ENCODE data around the gene SERINC5. TPM values are rescaled to one million over a fixed set of nuclear protein-coding genes. Genes with fewer than 3 reads are reported as not detected.
"Not testable (repeated sequence)": the region's sequence is repeated elsewhere in the genome, so short reads cannot be mapped to it uniquely, and the experiment has no call there.

SERINC5 gene
- total and polyA plus RNA-seq, 5 experiments from 2014 or later, result 21.8 to 186 (median 30.6) TPM

- Mint-ChIP-seq H3K27ac (peak overlapping the region in 1 of 10 donors; percentile 16), H3K4me3 (no peak overlapping the region), H3K27me3 (no peaks in the 10 kb centered on the region), H3K36me3 (no peaks in the 10 kb centered on the region), H3K9me3 (no peaks in the 10 kb centered on the region), H3K4me1 (peaks cover 6 to 16% (median 9%) of the 10 kb centered on the region in 4 donors)
- POLR2A ChIA-PET, result interaction anchor here (0.6 kb wide), 3 partner anchors 59 to 300 kb away, joined by 3 to 5 read pairs (median 4); no protein-coding TSS in a partner anchor
- ATAC-seq (no peak), DNase-seq (no peak)
Measured at GRCh38 chr5:80277191-80277590, 21.3 kb upstream of the SERINC5 start.

GRCh38 chr5:80276186-80276585, 20.3 kb upstream of the SERINC5 start:
- POLR2A ChIA-PET, result interaction anchor here (0.7 to 1.9 kb wide), 4 partner anchors 22 to 185 kb away, joined by 3 to 21 read pairs (median 4); no protein-coding TSS in a partner anchor
- DNase-seq (no peak), ATAC-seq (no peak)
- no peaks in the 10 kb centered on the region for H3K9me3 Mint-ChIP-seq
- H3K36me3 Mint-ChIP-seq, result no peaks in the 10 kb centered on the region
- H3K27me3 Mint-ChIP-seq, result no peaks in the 10 kb centered on the region
- peaks cover 9 to 19% (median 15%) of the 10 kb centered on the region in 4 donors for H3K4me1 Mint-ChIP-seq
- H3K27ac Mint-ChIP-seq, result peak overlapping the region in 3 of 10 donors; percentile 9 to 45 (median 39)
- H3K4me3 Mint-ChIP-seq, result no peak overlapping the region

GRCh38 chr5:80275347-80275746, 19.5 kb upstream of the SERINC5 start:
- DNase-seq, result peak in 7 of 10 donors; percentile 12 to 72 (median 45)
- POLR2A ChIA-PET, result interaction anchor here (0.7 to 2.1 kb wide), 12 partner anchors 19 to 184 kb away, joined by 3 to 21 read pairs (median 4); partner anchors contain the start of gene SERINC5
- no peak overlapping the region for H3K4me3 Mint-ChIP-seq
- no peaks in the 10 kb centered on the region for H3K36me3 Mint-ChIP-seq
- ATAC-seq, result peak; percentile 67 to 88
- H3K27me3 Mint-ChIP-seq, result no peaks in the 10 kb centered on the region
- H3K27ac Mint-ChIP-seq, result peak overlapping the region in 5 of 10 donors; percentile 1 to 86 (median 61)
- peaks cover 0 to under 1% (median 0%) of the 10 kb centered on the region in 9 donors for H3K9me3 Mint-ChIP-seq
- peaks cover 9 to 27% (median 21%) of the 10 kb centered on the region in 4 donors for H3K4me1 Mint-ChIP-seq

GRCh38 chr5:80270543-80270942, 14.7 kb upstream of the SERINC5 start:
- POLR2A ChIA-PET, result interaction anchor here (0.7 to 8.4 kb wide), 18 partner anchors 9 to 176 kb away, joined by 3 to 152 read pairs (median 3); partner anchors contain the start of gene SERINC5
- not testable (repeated sequence) for DNase-seq, H3K9me3 Mint-ChIP-seq, H3K36me3 Mint-ChIP-seq, H3K27me3 Mint-ChIP-seq
- peak overlapping the region; percentile 16 to 88 (median 72) for H3K4me3 Mint-ChIP-seq
- ATAC-seq, result peak in 1 of 2 donors; percentile 22
- peaks cover 21 to 55% (median 45%) of the 10 kb centered on the region in 4 donors for H3K4me1 Mint-ChIP-seq
- peak overlapping the region; percentile 86 to 100 (median 96) for H3K27ac Mint-ChIP-seq

- H3K4me1 Mint-ChIP-seq, result peaks cover 21 to 54% (median 44%) of the 10 kb centered on the region in 4 donors
- peak in 6 of 10 donors; percentile 31 to 70 (median 56) for DNase-seq
- no peaks in the 10 kb centered on the region for H3K36me3 Mint-ChIP-seq
- peak; percentile 70 to 79 for ATAC-seq
- peak overlapping the region; percentile 16 to 88 (median 72) for H3K4me3 Mint-ChIP-seq
- H3K9me3 Mint-ChIP-seq, result peaks cover 0 to 3% (median 0%) of the 10 kb centered on the region in 9 donors
- POLR2A ChIA-PET, result interaction anchor here (0.7 to 8.4 kb wide), 16 partner anchors 8 to 175 kb away, joined by 3 to 152 read pairs (median 4); partner anchors contain the start of gene SERINC5
- peak overlapping the region; percentile 86 to 100 (median 96) for H3K27ac Mint-ChIP-seq
- no peaks in the 10 kb centered on the region for H3K27me3 Mint-ChIP-seq
Measured at GRCh38 chr5:80269991-80270438, 14.2 kb upstream of the SERINC5 start.

- no peaks in the 10 kb centered on the region for H3K27me3 Mint-ChIP-seq
- ATAC-seq, result peak; percentile 48 to 54
- peak overlapping the region; percentile 41 to 81 (median 70) for H3K4me3 Mint-ChIP-seq
- peaks cover 26 to 60% (median 48%) of the 10 kb centered on the region in 4 donors for H3K4me1 Mint-ChIP-seq
- peak overlapping the region; percentile 85 to 100 (median 96) for H3K27ac Mint-ChIP-seq
- H3K9me3 Mint-ChIP-seq, result peaks cover 0 to 3% (median 0%) of the 10 kb centered on the region in 9 donors
- H3K36me3 Mint-ChIP-seq, result no peaks in the 10 kb centered on the region
- DNase-seq, result peak in 3 of 10 donors; percentile 28 to 48 (median 41)
- POLR2A ChIA-PET, result interaction anchor here (1.1 to 8.4 kb wide), 9 partner anchors 8 to 137 kb away, joined by 3 to 152 read pairs (median 3); partner anchors contain the start of gene SERINC5
Measured at GRCh38 chr5:80268916-80269315, 13.1 kb upstream of the SERINC5 start.

GRCh38 chr5:80266566-80266965, 10.7 kb upstream of the SERINC5 start:
- peaks cover 0 to 3% (median 0%) of the 10 kb centered on the region in 9 donors for H3K9me3 Mint-ChIP-seq
- POLR2A ChIA-PET, result interaction anchor here (0.6 to 8.4 kb wide), 7 partner anchors 10 to 152 kb away, joined by 3 to 152 read pairs (median 3); partner anchors contain the start of gene SERINC5
- H3K27ac Mint-ChIP-seq, result peak overlapping the region in 8 of 10 donors; percentile 7 to 72 (median 59)
- peaks cover 24 to 51% (median 41%) of the 10 kb centered on the region in 4 donors for H3K4me1 Mint-ChIP-seq
- no peaks in the 10 kb centered on the region for H3K36me3 Mint-ChIP-seq
- ATAC-seq (no peak), DNase-seq (no peak)
- H3K4me3 Mint-ChIP-seq, result no peak overlapping the region
- H3K27me3 Mint-ChIP-seq, result no peaks in the 10 kb centered on the region

GRCh38 chr5:80260461-80260860, 4.6 kb upstream of the SERINC5 start:
- peaks cover 9 to 27% (median 21%) of the 10 kb centered on the region in 4 donors for H3K4me1 Mint-ChIP-seq
- no peaks in the 10 kb centered on the region for H3K36me3 Mint-ChIP-seq
- no peaks in the 10 kb centered on the region for H3K9me3 Mint-ChIP-seq
- DNase-seq (no peak), ATAC-seq (no peak)
- no peak overlapping the region for H3K4me3 Mint-ChIP-seq
- peak overlapping the region in 1 of 10 donors; percentile 43 for H3K27ac Mint-ChIP-seq
- POLR2A ChIA-PET, result interaction anchor here (0.8 to 7.3 kb wide), 4 partner anchors 9 to 125 kb away, joined by 3 to 46 read pairs (median 4); no protein-coding TSS in a partner anchor
- H3K27me3 Mint-ChIP-seq, result no peaks in the 10 kb centered on the region

- Mint-ChIP-seq H3K4me3 (no peak overlapping the region), H3K36me3 (peaks cover 0 to 6% (median 4%) of the 10 kb centered on the region in 3 donors), H3K27ac (peak overlapping the region in 1 of 10 donors; percentile 63), H3K9me3 (no peaks in the 10 kb centered on the region), H3K4me1 (peaks cover 5 to 21% (median 17%) of the 10 kb centered on the region in 4 donors), H3K27me3 (no peaks in the 10 kb centered on the region)
- ATAC-seq, result no peak
- DNase-seq, result no peak
- POLR2A ChIA-PET, result interaction anchor here (1.4 to 7.3 kb wide), 3 partner anchors 9 to 124 kb away, joined by 4 to 152 read pairs (median 46); no protein-coding TSS in a partner anchor
Measured at GRCh38 chr5:80259511-80260203, 3.8 kb upstream of the SERINC5 start.

GRCh38 chr5:80255431-80255810, 427 bp downstream of the SERINC5 start:
- Mint-ChIP-seq H3K9me3 (no peaks in the 10 kb centered on the region), H3K27me3 (no peaks in the 10 kb centered on the region), H3K36me3 (peaks cover 17 to 31% (median 20%) of the 10 kb centered on the region in 3 donors), H3K4me1 (peaks cover 37 to 59% (median 54%) of the 10 kb centered on the region in 4 donors), H3K4me3 (peak overlapping the region; percentile 87 to 98 (median 94)), H3K27ac (peak overlapping the region; percentile 78 to 99 (median 94))
- ATAC-seq (peak; percentile 11 to 26), DNase-seq (peak in 8 of 10 donors; percentile 10 to 62 (median 40))
- POLR2A ChIA-PET, result interaction anchor here (0.7 to 11.2 kb wide), 34 partner anchors 9 to 161 kb away, joined by 3 to 152 read pairs (median 9); no protein-coding TSS in a partner anchor

GRCh38 chr5:80254767-80255430, 949 bp downstream of the SERINC5 start:
- POLR2A ChIA-PET, result interaction anchor here (0.8 to 11.2 kb wide), 28 partner anchors 9 to 149 kb away, joined by 3 to 152 read pairs (median 10); no protein-coding TSS in a partner anchor
- peak in 1 of 2 donors; percentile 21 for ATAC-seq
- H3K9me3 Mint-ChIP-seq, result no peaks in the 10 kb centered on the region
- peak overlapping the region; percentile 87 to 97 (median 94) for H3K4me3 Mint-ChIP-seq
- H3K27ac Mint-ChIP-seq, result peak overlapping the region; percentile 78 to 98 (median 94)
- peaks cover 17 to 36% (median 20%) of the 10 kb centered on the region in 3 donors for H3K36me3 Mint-ChIP-seq
- peak in 4 of 10 donors; percentile 4 to 61 (median 50) for DNase-seq
- H3K27me3 Mint-ChIP-seq, result no peaks in the 10 kb centered on the region
- peaks cover 39 to 63% (median 59%) of the 10 kb centered on the region in 4 donors for H3K4me1 Mint-ChIP-seq

Data from naive thymus-derived CD8-positive, alpha-beta T cell (primary cell).